Esophagus (tissue), 2 donors: ENCODE data around the gene FANCC. TPM values are rescaled to one million over a fixed set of nuclear protein-coding genes. Genes with fewer than 3 reads are reported as not detected.

Source experiments
- H3K27ac ChIP-seq, 2 donors: one replicate each; pipeline ENCODE4 v1.5.1; 2013; ENCODE audit warnings: low read depth in 2 of 2, mild to moderate bottlenecking in 2 of 2, inconsistent platforms in 1 of 2, low read length in 1 of 2, moderate library complexity in 1 of 2
- H3K27me3 ChIP-seq, 2 donors: one replicate each; pipeline ENCODE4 v1.6.1; 2013; ENCODE audit warnings: low read length in 2 of 2, control low read depth in 1 of 2, mild to moderate bottlenecking in 1 of 2; ENCODE audit not compliant: insufficient read depth in 2 of 2, control insufficient read depth in 1 of 2
- H3K36me3 ChIP-seq, 2 donors: one replicate each; pipeline ENCODE4 v1.6.1; 2013; ENCODE audit warnings: low read length in 1 of 2; ENCODE audit not compliant: control insufficient read depth in 2 of 2, insufficient read depth in 2 of 2
- H3K4me1 ChIP-seq, 2 donors: one replicate each; pipeline ENCODE4 v1.6.1; 2013; ENCODE audit warnings: low read length in 1 of 2; ENCODE audit not compliant: control insufficient read depth in 2 of 2, insufficient read depth in 2 of 2
- H3K4me3 ChIP-seq, 2 donors: one replicate each; pipeline ENCODE4 v1.5.1; 2013; ENCODE audit warnings: low read length in 2 of 2, mild to moderate bottlenecking in 2 of 2, low read depth in 1 of 2, moderate library complexity in 1 of 2
- H3K9me3 ChIP-seq, 2 donors: one replicate each; pipeline ENCODE4 v1.6.1; 2013; ENCODE audit warnings: mild to moderate bottlenecking in 2 of 2, low read depth in 1 of 2, low read length in 1 of 2, moderate library complexity in 1 of 2; ENCODE audit not compliant: control insufficient read depth in 2 of 2, insufficient read depth in 1 of 2
- WGBS, 2 donors: extraction: QIAGEN DNeasy Blood & Tissue Kit; methylation state at CpG; one replicate each; pipeline ENCODE4 v1.1.7; 2013; 5-methylcytosine and 5-hydroxymethylcytosine counted together
- polyA plus RNA-seq, 2 donors: library from polyadenylated mRNA; stranded (reverse); fragments of 200-250 nt; gene quantifications; one replicate each; pipeline ENCODE4 v1.2.3, GENCODE V29; 2013
- donor health status: healthy with polysubstance abuse.
- donor health status: Bipolar disorder and iron deficiency.

FANCC gene
- polyA plus RNA-seq, 2 donors = 2.5 to 3.6 TPM

- peaks cover 5 to 7% of the 10 kb centered on the region in 2 donors for H3K36me3 ChIP-seq
- 69 to 74% methylated on average over 9 of the region's 9 CpGs for WGBS, 2 donors
- no peak overlapping the region for H3K4me3 ChIP-seq
- H3K27ac ChIP-seq = no peak overlapping the region
- no peaks in the 10 kb centered on the region for H3K4me1 ChIP-seq
- no peaks in the 10 kb centered on the region for H3K9me3 ChIP-seq
- no peaks in the 10 kb centered on the region for H3K27me3 ChIP-seq
Measured at GRCh38 chr9:95250462-95251221, 66.9 kb downstream of the FANCC start.

- Histone ChIP-seq H3K27ac (no peak overlapping the region), H3K4me3 (no peak overlapping the region), H3K4me1 (no peaks in the 10 kb centered on the region), H3K36me3 (peaks cover 5 to 7% of the 10 kb centered on the region in 2 donors), H3K9me3 (no peaks in the 10 kb centered on the region), H3K27me3 (no peaks in the 10 kb centered on the region)
- WGBS, 2 donors = 40 to 66% methylated on average over 2 of the region's 2 CpGs
Measured at GRCh38 chr9:95249986-95250385, 67.5 kb downstream of the FANCC start.

- H3K4me1 ChIP-seq = no peaks in the 10 kb centered on the region
- H3K4me3 ChIP-seq = no peak overlapping the region
- H3K27ac ChIP-seq = no peak overlapping the region
- no peaks in the 10 kb centered on the region for H3K9me3 ChIP-seq
- H3K36me3 ChIP-seq = peaks cover 7% of the 10 kb centered on the region in 2 donors
- WGBS, 2 donors = 88 to 98% methylated on average over 1 of the region's 1 CpG
- no peaks in the 10 kb centered on the region for H3K27me3 ChIP-seq
Measured at GRCh38 chr9:95246547-95246946, 71.0 kb downstream of the FANCC start.

GRCh38 chr9:95242613-95243012 is 74.9 kb downstream of the FANCC start:
- Histone ChIP-seq H3K27me3 (no peaks in the 10 kb centered on the region), H3K27ac (no peak overlapping the region), H3K9me3 (no peaks in the 10 kb centered on the region)

DNA sequence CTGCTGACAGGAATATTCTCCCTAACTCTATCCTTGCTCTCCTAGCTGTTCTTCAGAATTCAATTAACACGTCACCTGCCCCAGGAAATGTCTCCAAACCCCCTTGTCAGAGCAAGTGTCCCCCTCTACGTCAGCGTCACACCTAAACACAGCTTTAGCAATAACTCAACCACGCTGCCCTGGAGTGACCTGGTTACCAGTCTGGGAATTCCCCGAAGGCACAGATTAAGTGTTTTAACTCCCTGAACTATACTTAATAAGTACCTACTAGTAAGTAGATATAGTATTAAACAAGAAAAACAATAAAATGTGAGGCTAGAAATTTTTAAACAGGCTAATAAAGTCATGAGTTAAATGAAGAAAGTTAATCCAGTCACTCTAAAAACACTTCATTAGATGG is 78.4 kb downstream of the FANCC start:
- 93 to 97% methylated on average over 5 of the region's 5 CpGs for WGBS, 2 donors
- peaks cover 0 to 4% of the 10 kb centered on the region in 2 donors for H3K36me3 ChIP-seq
- no peaks in the 10 kb centered on the region for H3K9me3 ChIP-seq
- no peaks in the 10 kb centered on the region for H3K27me3 ChIP-seq
- H3K4me3 ChIP-seq = no peak overlapping the region
- H3K27ac ChIP-seq = no peak overlapping the region
- no peaks in the 10 kb centered on the region for H3K4me1 ChIP-seq

More at GRCh38 chr9:95242613-95243012, 74.9 kb downstream of the FANCC start:
- H3K4me1 ChIP-seq = no peaks in the 10 kb centered on the region
- peaks cover 7 to 9% of the 10 kb centered on the region in 2 donors for H3K36me3 ChIP-seq
- H3K4me3 ChIP-seq = no peak overlapping the region

GRCh38 chr9:95237336-95237735 is 80.2 kb downstream of the FANCC start:
- Histone ChIP-seq H3K4me3 (no peak overlapping the region), H3K4me1 (no peaks in the 10 kb centered on the region), H3K27ac (no peak overlapping the region), H3K36me3 (peaks cover 0 to 2% of the 10 kb centered on the region in 2 donors), H3K27me3 (no peaks in the 10 kb centered on the region), H3K9me3 (no peaks in the 10 kb centered on the region)
- WGBS, 2 donors = 91 to 94% methylated on average over 7 of the region's 7 CpGs

DNA sequence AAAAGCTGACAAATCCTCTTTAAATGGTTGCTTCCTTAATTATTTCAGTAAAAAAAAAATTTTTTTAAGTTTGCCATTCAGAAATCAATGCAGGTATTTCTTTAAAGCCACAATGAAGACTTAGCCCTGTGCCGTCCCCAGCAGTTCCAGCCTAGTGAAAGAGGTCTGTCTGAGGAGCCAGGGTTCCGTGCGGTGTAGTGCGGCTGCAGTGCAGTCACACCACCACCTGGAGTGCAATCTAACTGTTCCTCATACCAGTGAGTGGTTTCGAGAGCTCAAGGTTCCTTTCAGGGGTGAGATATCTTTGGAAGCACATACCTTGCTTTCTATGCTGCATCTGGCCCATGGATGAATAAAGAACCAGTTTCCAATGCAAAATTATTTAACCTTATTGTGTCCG is 87.5 kb downstream of the FANCC start:
- H3K9me3 ChIP-seq = no peaks in the 10 kb centered on the region
- no peak overlapping the region for H3K4me3 ChIP-seq
- H3K27ac ChIP-seq = no peak overlapping the region
- no peaks in the 10 kb centered on the region for H3K4me1 ChIP-seq
- 96 to 97% methylated on average over 6 of the region's 6 CpGs for WGBS, 2 donors
- no peaks in the 10 kb centered on the region for H3K27me3 ChIP-seq
- H3K36me3 ChIP-seq = peaks cover 0 to 2% of the 10 kb centered on the region in 2 donors

GRCh38 chr9:95229230-95229915 is 88.1 kb downstream of the FANCC start:
- WGBS, 2 donors = 84 to 85% methylated on average over 4 of the region's 4 CpGs
- Histone ChIP-seq H3K4me3 (no peak overlapping the region), H3K27me3 (no peaks in the 10 kb centered on the region), H3K9me3 (no peaks in the 10 kb centered on the region), H3K36me3 (peaks cover 0 to 2% of the 10 kb centered on the region in 2 donors), H3K27ac (no peak overlapping the region), H3K4me1 (no peaks in the 10 kb centered on the region)

DNA sequence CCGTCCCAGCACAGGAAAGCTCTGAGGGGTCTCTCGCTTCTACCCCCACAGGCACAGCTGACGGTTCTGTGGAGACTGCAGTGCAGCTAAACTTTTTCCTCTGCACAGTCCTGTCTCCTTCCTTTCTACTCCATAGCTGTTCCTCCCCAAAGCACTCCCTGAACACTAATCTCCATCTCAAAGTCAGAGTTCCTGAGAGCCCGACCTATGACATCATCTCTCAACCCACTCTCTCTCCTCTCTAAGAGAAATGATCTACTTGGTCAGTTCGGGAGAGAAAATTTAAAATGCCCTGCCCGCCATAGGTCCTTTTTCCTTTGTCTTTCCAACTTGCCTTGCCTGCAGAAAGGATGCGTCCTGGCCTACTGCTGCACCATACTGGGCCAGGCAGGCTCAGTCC is 90.6 kb downstream of the FANCC start:
- Histone ChIP-seq H3K4me1 (no peaks in the 10 kb centered on the region), H3K4me3 (no peak overlapping the region), H3K9me3 (no peaks in the 10 kb centered on the region), H3K36me3 (peaks cover 0 to 2% of the 10 kb centered on the region in 2 donors), H3K27me3 (no peaks in the 10 kb centered on the region), H3K27ac (no peak overlapping the region)
- 90 to 91% methylated on average over 7 of the region's 7 CpGs for WGBS, 2 donors

DNA sequence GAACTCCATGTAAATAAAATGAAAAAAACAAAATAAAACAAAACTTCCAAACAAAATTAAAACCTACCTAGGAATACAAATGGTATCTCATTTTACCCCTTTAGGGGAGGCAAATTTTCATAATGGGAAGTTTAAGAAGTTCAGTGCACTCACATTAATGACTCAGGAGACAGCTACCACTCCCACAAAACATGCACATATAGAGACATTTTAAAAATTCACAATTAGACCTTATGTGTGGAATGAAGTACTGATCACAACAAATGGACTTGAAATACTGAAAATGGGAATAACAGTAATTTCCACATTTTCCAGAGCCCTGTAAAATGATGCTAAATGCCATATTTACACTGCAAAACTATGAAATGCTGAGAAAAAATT is 91.8 kb downstream of the FANCC start:
- Histone ChIP-seq H3K4me1 (no peaks in the 10 kb centered on the region), H3K36me3 (peaks cover 0 to 2% of the 10 kb centered on the region in 2 donors), H3K27me3 (no peaks in the 10 kb centered on the region), H3K4me3 (no peak overlapping the region), H3K27ac (no peak overlapping the region), H3K9me3 (no peaks in the 10 kb centered on the region)
